IPS-18a (cell line): ENCODE results near the gene PPP2R1B.
"Not testable (repeated sequence)": the region's sequence is repeated elsewhere in the genome, so short reads cannot be mapped to it uniquely, and the experiment has no call there.

Experiments
- H3K27ac ChIP-seq: one replicate; pipeline ENCODE4 v1.5.1; 2013; ENCODE audit warnings: low read length
- H3K27me3 ChIP-seq: one replicate; pipeline ENCODE4 v1.6.1; 2013; ENCODE audit warnings: mild to moderate bottlenecking, low read length; ENCODE audit not compliant: control insufficient read depth, insufficient read depth
- H3K36me3 ChIP-seq: one replicate; pipeline ENCODE4 v1.6.1; 2013; ENCODE audit warnings: low read depth, low read length; ENCODE audit not compliant: control insufficient read depth
- H3K4me1 ChIP-seq: one replicate; pipeline ENCODE4 v1.6.1; 2013; ENCODE audit warnings: low read depth, low read length; ENCODE audit not compliant: control insufficient read depth
- H3K4me3 ChIP-seq: one replicate; pipeline ENCODE4 v1.5.1; 2013; ENCODE audit warnings: low read length
- H3K9ac ChIP-seq: one replicate; pipeline ENCODE4 v1.6.1; 2013; ENCODE audit warnings: mild to moderate bottlenecking, low read length, moderate library complexity
- H3K9me3 ChIP-seq: one replicate; pipeline ENCODE4 v1.6.1; 2013; ENCODE audit warnings: low read depth, low read length; ENCODE audit not compliant: control insufficient read depth

PPP2R1B gene

GRCh38 chr11:111718859-111719258 is 47.3 kb downstream of the PPP2R1B start:
- H3K9ac ChIP-seq: no peak overlapping the region
- H3K36me3 ChIP-seq: peaks cover 30% of the 10 kb centered on the region
- H3K27ac ChIP-seq: no peak overlapping the region
- H3K4me1 ChIP-seq: peaks cover 8% of the 10 kb centered on the region
- H3K4me3 ChIP-seq: no peak overlapping the region
- H3K27me3 ChIP-seq: no peaks in the 10 kb centered on the region
- H3K9me3 ChIP-seq: no peaks in the 10 kb centered on the region

GRCh38 chr11:111718436-111718835 is 47.8 kb downstream of the PPP2R1B start:
- H3K9me3 ChIP-seq: no peaks in the 10 kb centered on the region
- H3K36me3 ChIP-seq: peaks cover 30% of the 10 kb centered on the region
- H3K9ac ChIP-seq: no peak overlapping the region
- no peak overlapping the region for H3K27ac ChIP-seq
- no peaks in the 10 kb centered on the region for H3K27me3 ChIP-seq
- no peak overlapping the region for H3K4me3 ChIP-seq
- H3K4me1 ChIP-seq: peaks cover 8% of the 10 kb centered on the region

GRCh38 chr11:111717660-111718059 is 48.5 kb downstream of the PPP2R1B start:
- H3K27me3 ChIP-seq, H3K9ac ChIP-seq, H3K27ac ChIP-seq, H3K4me1 ChIP-seq, H3K9me3 ChIP-seq, H3K4me3 ChIP-seq: not testable (repeated sequence)
- peaks cover 25% of the 10 kb centered on the region for H3K36me3 ChIP-seq

GRCh38 chr11:111715142-111715816 is 50.9 kb downstream of the PPP2R1B start:
- H3K9me3 ChIP-seq: no peaks in the 10 kb centered on the region
- no peak overlapping the region for H3K9ac ChIP-seq
- no peak overlapping the region for H3K27ac ChIP-seq
- H3K36me3 ChIP-seq: peaks cover 17% of the 10 kb centered on the region
- H3K4me1 ChIP-seq: peaks cover 8% of the 10 kb centered on the region
- H3K27me3 ChIP-seq: no peaks in the 10 kb centered on the region
- H3K4me3 ChIP-seq: no peak overlapping the region

GRCh38 chr11:111714522-111714921 is 51.7 kb downstream of the PPP2R1B start:
- Histone ChIP-seq H3K27me3 (no peaks in the 10 kb centered on the region), H3K4me1 (peaks cover 8% of the 10 kb centered on the region), H3K36me3 (peaks cover 12% of the 10 kb centered on the region), H3K27ac (no peak overlapping the region), H3K9me3 (no peaks in the 10 kb centered on the region), H3K4me3 (no peak overlapping the region), H3K9ac (no peak overlapping the region)

- peaks cover 11% of the 10 kb centered on the region for H3K36me3 ChIP-seq
- no peak overlapping the region for H3K27ac ChIP-seq
- H3K9me3 ChIP-seq: no peaks in the 10 kb centered on the region
- H3K27me3 ChIP-seq: no peaks in the 10 kb centered on the region
- H3K9ac ChIP-seq: no peak overlapping the region
- H3K4me1 ChIP-seq: peaks cover 5% of the 10 kb centered on the region
- H3K4me3 ChIP-seq: no peak overlapping the region
Measured at GRCh38 chr11:111707691-111708067, 58.5 kb downstream of the PPP2R1B start.

GRCh38 chr11:111707039-111707690 is 59.0 kb downstream of the PPP2R1B start:
- H3K4me1 ChIP-seq: peaks cover 5% of the 10 kb centered on the region
- H3K9me3 ChIP-seq: no peaks in the 10 kb centered on the region
- no peak overlapping the region for H3K4me3 ChIP-seq
- peaks cover 6% of the 10 kb centered on the region for H3K36me3 ChIP-seq
- H3K9ac ChIP-seq: no peak overlapping the region
- no peaks in the 10 kb centered on the region for H3K27me3 ChIP-seq
- no peak overlapping the region for H3K27ac ChIP-seq

- Histone ChIP-seq H3K27ac (no peak overlapping the region), H3K4me3 (no peak overlapping the region), H3K27me3 (no peaks in the 10 kb centered on the region), H3K9ac (no peak overlapping the region), H3K36me3 (peaks cover 4% of the 10 kb centered on the region), H3K9me3 (no peaks in the 10 kb centered on the region), H3K4me1 (peaks cover 5% of the 10 kb centered on the region)
Measured at GRCh38 chr11:111703576-111703975, 62.6 kb downstream of the PPP2R1B start.

GRCh38 chr11:111702623-111703022 is 63.6 kb downstream of the PPP2R1B start:
- Histone ChIP-seq H3K4me3 (no peak overlapping the region), H3K27ac (no peak overlapping the region), H3K9me3 (no peaks in the 10 kb centered on the region), H3K27me3 (no peaks in the 10 kb centered on the region), H3K9ac (no peak overlapping the region), H3K4me1 (peaks cover 5% of the 10 kb centered on the region), H3K36me3 (peaks cover 4% of the 10 kb centered on the region)

GRCh38 chr11:111700162-111700561 is 66.0 kb downstream of the PPP2R1B start:
- no peak overlapping the region for H3K9ac ChIP-seq
- no peak overlapping the region for H3K4me3 ChIP-seq
- peaks cover 4% of the 10 kb centered on the region for H3K36me3 ChIP-seq
- H3K4me1 ChIP-seq: no peaks in the 10 kb centered on the region
- H3K9me3 ChIP-seq: no peaks in the 10 kb centered on the region
- no peaks in the 10 kb centered on the region for H3K27me3 ChIP-seq
- H3K27ac ChIP-seq: no peak overlapping the region

GRCh38 chr11:111699579-111700156 is 66.5 kb downstream of the PPP2R1B start:
- no peak overlapping the region for H3K27ac ChIP-seq
- H3K9me3 ChIP-seq: no peaks in the 10 kb centered on the region
- no peaks in the 10 kb centered on the region for H3K27me3 ChIP-seq
- peaks cover 4% of the 10 kb centered on the region for H3K36me3 ChIP-seq
- H3K4me1 ChIP-seq: no peaks in the 10 kb centered on the region
- no peak overlapping the region for H3K4me3 ChIP-seq
- H3K9ac ChIP-seq: no peak overlapping the region
